A673 (cell line): ENCODE measurements around the gene DNAJC27. TPM values are rescaled to one million over a fixed set of nuclear protein-coding genes. Genes with fewer than 3 reads are reported as not detected.

Experiments used
- BruUV-seq: library from RNA; stranded (reverse); fragments of 400-500 nt; replicated peaks from 2 replicates; lab custom pipeline; 2021; lab: Mats Ljungman, UMichigan
- CTCF ChIA-PET: fragments of 300-600 bp; sonication (Branson Sonifier 250); formaldehyde crosslinking; loops from one replicate; lab custom pipeline; 2022; ENCODE audit warnings: antibody characterized with exemption; lab: Charles Lee
- POLR2A ChIA-PET: fragments of 300-600 bp; sonication (Branson Sonifier 250); formaldehyde crosslinking; loops from one replicate; lab custom pipeline; 2022; ENCODE audit warnings: antibody characterized with exemption; ENCODE audit not compliant: low non-redundant PET; lab: Charles Lee
- DNase-seq: peaks from one replicate; pipeline ENCODE4 v3.0.0-alpha.2; 2015; ENCODE audit warnings: low spot score
- H3K27ac ChIP-seq: fragments of 200-600 bp; sonication (generic); 2 replicates; pipeline ENCODE4 v1.5.1; 2016; ENCODE audit warnings: mixed run types, low read depth, mild to moderate bottlenecking, mixed read lengths, antibody characterized with exemption, low read length; ENCODE audit not compliant: poor library complexity, severe bottlenecking
- H3K27me3 ChIP-seq: fragments of 200-600 bp; sonication (generic); replicated peaks from 2 replicates; pipeline ENCODE4 v1.6.1; 2017; ENCODE audit warnings: mixed run types, low read depth, mild to moderate bottlenecking, mixed read lengths, antibody characterized with exemption, low read length; ENCODE audit not compliant: insufficient read depth, poor library complexity
- H3K36me3 ChIP-seq: fragments of 200-600 bp; sonication (generic); 2 replicates; pipeline ENCODE4 v1.6.1; 2016; ENCODE audit warnings: mixed run types, mild to moderate bottlenecking, mixed read lengths, antibody characterized with exemption, low read length; ENCODE audit not compliant: insufficient read depth, poor library complexity, severe bottlenecking
- H3K4me1 ChIP-seq: fragments of 200-600 bp; sonication (generic); 2 replicates; pipeline ENCODE4 v1.6.1; 2017; ENCODE audit warnings: mixed run types, mild to moderate bottlenecking, mixed read lengths, antibody characterized with exemption, low read length; ENCODE audit not compliant: insufficient read depth, poor library complexity, severe bottlenecking
- H3K4me3 ChIP-seq: fragments of 200-600 bp; sonication (generic); 2 replicates; pipeline ENCODE4 v1.5.1; 2016; ENCODE audit warnings: low read depth, mixed run types, mild to moderate bottlenecking, mixed read lengths, low read length; ENCODE audit not compliant: poor library complexity, severe bottlenecking
- H3K9me3 ChIP-seq: fragments of 200-600 bp; sonication (generic); 2 replicates; pipeline ENCODE4 v1.6.1; 2016; ENCODE audit warnings: mixed run types, low read depth, mild to moderate bottlenecking, mixed read lengths, antibody characterized with exemption, low read length; ENCODE audit not compliant: poor library complexity, severe bottlenecking
- EZH2 ChIP-seq: fragments of 200-600 bp; sonication (generic); IDR thresholded peaks from 2 replicates; pipeline ENCODE4 v1.6.1; 2017; ENCODE audit warnings: borderline replicate concordance, low read depth, mild to moderate bottlenecking, mixed read lengths, antibody characterized with exemption, low read length; ENCODE audit not compliant: poor library complexity, severe bottlenecking
- intact Hi-C: fragments of 100-400 bp; cut with micrococcal nuclease; formaldehyde crosslinking; loops from one replicate; pipeline ENCODE4 v1.10.0; 2022; ENCODE audit not compliant: unreplicated experiment
- total RNA-seq: library from RNA; stranded (reverse); gene quantifications from 2 replicates; pipeline ENCODE4 v1.2.3, GENCODE V29; 2021
- TF ChIP-seq, protein P1 (sequence below): fragments of 300-800, 200-600 bp; sonication (generic); conservative IDR thresholded peaks from 2 replicates; pipeline ENCODE4 v1.5.1; 2017; ENCODE audit warnings: low read depth, mild to moderate bottlenecking, antibody characterized with exemption, low read length, moderate library complexity, mixed read lengths

The DNAJC27 gene
- total RNA-seq, 1 experiment from 2014 or later, result 4.4 TPM

DNA sequence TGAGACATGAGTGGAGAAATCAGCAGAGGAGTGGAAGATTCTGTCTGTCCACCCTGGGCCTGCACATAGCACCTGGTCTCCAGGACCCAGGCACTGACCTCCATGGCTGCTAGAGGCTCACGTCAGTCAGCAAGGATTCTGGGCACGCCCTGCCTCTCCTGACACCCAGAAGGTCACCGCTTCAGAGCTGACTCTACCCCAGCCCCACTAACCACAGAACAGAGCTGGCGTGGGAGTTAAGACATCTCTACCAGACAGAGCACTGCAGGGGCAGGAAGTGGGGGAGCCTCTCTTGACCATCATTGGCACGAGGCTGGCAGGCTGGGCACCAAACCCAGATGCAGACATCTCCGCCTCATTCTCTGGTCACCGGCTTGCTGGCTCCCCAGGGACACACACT lies 54.7 kb downstream of the DNAJC27 start:
- Histone ChIP-seq H3K4me1 (peaks cover 9% of the 10 kb centered on the region), H3K9me3 (no peaks in the 10 kb centered on the region), H3K27ac (no peak overlapping the region), H3K36me3 (no peaks in the 10 kb centered on the region), H3K4me3 (no peak overlapping the region), H3K27me3 (no peaks in the 10 kb centered on the region)
- TF ChIP-seq, protein P1, sequence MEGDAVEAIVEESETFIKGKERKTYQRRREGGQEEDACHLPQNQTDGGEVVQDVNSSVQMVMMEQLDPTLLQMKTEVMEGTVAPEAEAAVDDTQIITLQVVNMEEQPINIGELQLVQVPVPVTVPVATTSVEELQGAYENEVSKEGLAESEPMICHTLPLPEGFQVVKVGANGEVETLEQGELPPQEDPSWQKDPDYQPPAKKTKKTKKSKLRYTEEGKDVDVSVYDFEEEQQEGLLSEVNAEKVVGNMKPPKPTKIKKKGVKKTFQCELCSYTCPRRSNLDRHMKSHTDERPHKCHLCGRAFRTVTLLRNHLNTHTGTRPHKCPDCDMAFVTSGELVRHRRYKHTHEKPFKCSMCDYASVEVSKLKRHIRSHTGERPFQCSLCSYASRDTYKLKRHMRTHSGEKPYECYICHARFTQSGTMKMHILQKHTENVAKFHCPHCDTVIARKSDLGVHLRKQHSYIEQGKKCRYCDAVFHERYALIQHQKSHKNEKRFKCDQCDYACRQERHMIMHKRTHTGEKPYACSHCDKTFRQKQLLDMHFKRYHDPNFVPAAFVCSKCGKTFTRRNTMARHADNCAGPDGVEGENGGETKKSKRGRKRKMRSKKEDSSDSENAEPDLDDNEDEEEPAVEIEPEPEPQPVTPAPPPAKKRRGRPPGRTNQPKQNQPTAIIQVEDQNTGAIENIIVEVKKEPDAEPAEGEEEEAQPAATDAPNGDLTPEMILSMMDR, result no peak
- no peak for TF ChIP-seq EZH2
- BruUV-seq, result no TSS peak
- CTCF ChIA-PET, result no interaction called here
- intact Hi-C loops, result no loop called here
- no peak for DNase-seq
- POLR2A ChIA-PET, result no interaction called here

DNA sequence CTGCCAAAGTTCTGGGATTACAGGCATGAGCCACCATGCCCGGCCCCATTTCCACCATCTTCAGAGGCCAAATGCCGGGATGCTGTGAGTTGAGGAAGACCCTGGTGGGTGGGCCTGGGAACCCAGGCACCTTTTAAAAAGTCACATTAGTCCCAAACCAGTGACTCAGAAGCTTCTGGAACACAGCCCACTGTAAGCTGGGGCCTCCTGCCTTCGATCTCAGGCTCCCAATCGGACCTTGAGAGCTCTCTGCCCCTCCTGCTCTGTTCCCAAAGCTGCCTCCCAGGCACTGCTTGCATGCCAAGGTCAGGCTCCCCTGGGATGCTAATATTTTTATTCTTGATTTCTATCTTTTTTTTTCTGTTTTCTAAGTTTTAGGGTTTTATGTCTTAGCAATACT lies 56.0 kb downstream of the DNAJC27 start:
- Histone ChIP-seq H3K27me3 (no peaks in the 10 kb centered on the region), H3K36me3 (no peaks in the 10 kb centered on the region), H3K9me3 (no peaks in the 10 kb centered on the region), H3K4me1 (peaks cover 9% of the 10 kb centered on the region), H3K4me3 (no peak overlapping the region), H3K27ac (no peak overlapping the region)
- TF ChIP-seq, protein P1, result no peak
- TF ChIP-seq EZH2, result no peak
- POLR2A ChIA-PET, result no interaction called here
- intact Hi-C loops, result no loop called here
- CTCF ChIA-PET, result no interaction called here
- BruUV-seq, result no TSS peak
- no peak for DNase-seq

DNA sequence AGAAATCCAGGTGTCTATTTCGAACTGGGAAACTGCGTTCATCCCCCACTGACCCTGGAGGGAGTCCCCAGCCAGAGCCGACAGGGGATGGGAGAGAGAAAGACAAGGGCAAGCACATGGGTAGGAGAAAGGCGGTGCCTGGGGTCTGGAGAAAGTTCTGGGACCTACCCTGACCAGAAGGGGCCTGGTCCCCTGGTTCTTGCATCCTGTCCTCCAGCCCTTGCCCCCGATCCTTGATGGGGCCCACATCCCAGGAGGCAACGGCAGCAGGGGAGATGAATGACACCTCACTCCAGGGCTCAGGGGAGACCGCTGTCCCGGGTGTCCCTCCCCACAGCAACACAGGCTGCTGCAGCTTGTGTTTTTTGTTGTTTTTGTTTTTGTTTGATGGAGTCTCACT lies 56.6 kb downstream of the DNAJC27 start:
- TF ChIP-seq, protein P1, result no peak
- no peak for TF ChIP-seq EZH2
- intact Hi-C loops, result no loop called here
- Histone ChIP-seq H3K4me1 (peaks cover 9% of the 10 kb centered on the region), H3K36me3 (no peaks in the 10 kb centered on the region), H3K9me3 (no peaks in the 10 kb centered on the region), H3K27ac (no peak overlapping the region), H3K27me3 (no peaks in the 10 kb centered on the region), H3K4me3 (no peak overlapping the region)
- no TSS peak for BruUV-seq
- ChIA-PET CTCF (no interaction called here), POLR2A (no interaction called here)
- DNase-seq, result no peak
